ENCODE data around the gene PLGRKT. TPM values are rescaled to one million over a fixed set of nuclear protein-coding genes. Genes with fewer than 3 reads are reported as not detected.
"Not testable (repeated sequence)": the region's sequence is repeated elsewhere in the genome, so short reads cannot be mapped to it uniquely, and the experiment has no call there.

Gene PLGRKT
- total and polyA plus RNA-seq, 4 donors = 11.7 to 28.4 (median 22.2) TPM

DNA sequence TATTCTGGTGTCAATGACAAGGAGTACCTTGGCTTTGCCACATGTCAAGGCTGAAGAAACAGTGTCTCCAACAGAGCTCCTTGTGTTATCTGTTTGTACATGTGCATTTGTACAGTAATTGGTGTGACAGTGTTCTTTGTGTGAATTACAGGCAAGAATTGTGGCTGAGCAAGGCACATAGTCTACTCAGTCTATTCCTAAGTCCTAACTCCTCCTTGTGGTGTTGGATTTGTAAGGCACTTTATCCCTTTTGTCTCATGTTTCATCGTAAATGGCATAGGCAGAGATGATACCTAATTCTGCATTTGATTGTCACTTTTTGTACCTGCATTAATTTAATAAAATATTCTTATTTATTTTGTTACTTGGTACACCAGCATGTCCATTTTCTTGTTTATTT lies 32.4 kb upstream of the PLGRKT start:
- Histone ChIP-seq H3K9me3 (ENCODE audit: control insufficient read depth in 4 of 4, insufficient read depth in 3 of 4, low read length in 3 of 4) (no peaks in the 10 kb centered on the region), H3K4me1 (ENCODE audit: control insufficient read depth in 5 of 5, insufficient read depth in 5 of 5, low read length in 5 of 5) (no peaks in the 10 kb centered on the region), H3K27me3 (ENCODE audit: control insufficient read depth in 3 of 3, insufficient read depth in 3 of 3, low read length in 2 of 3) (no peaks in the 10 kb centered on the region), H3K36me3 (ENCODE audit: control insufficient read depth in 4 of 4, insufficient read depth in 4 of 4, low read length in 4 of 4) (peaks cover 0 to 18% (median 4%) of the 10 kb centered on the region in 4 donors), H3K9ac (ENCODE audit: insufficient read depth in 1 of 2, low read length in 2 of 2) (no peak overlapping the region), H3K4me3 (no peak overlapping the region), H3K27ac (ENCODE audit: low read depth in 1 of 2, low read length in 1 of 2) (no peak overlapping the region)
- ATAC-seq (ENCODE audit: insufficient read depth, low FRiP score) (no peak), DNase-seq (no peak)
- WGBS, 2 donors = 86 to 87% methylated on average over 1 of the region's 1 CpG
- TF ChIP-seq, protein P1, sequence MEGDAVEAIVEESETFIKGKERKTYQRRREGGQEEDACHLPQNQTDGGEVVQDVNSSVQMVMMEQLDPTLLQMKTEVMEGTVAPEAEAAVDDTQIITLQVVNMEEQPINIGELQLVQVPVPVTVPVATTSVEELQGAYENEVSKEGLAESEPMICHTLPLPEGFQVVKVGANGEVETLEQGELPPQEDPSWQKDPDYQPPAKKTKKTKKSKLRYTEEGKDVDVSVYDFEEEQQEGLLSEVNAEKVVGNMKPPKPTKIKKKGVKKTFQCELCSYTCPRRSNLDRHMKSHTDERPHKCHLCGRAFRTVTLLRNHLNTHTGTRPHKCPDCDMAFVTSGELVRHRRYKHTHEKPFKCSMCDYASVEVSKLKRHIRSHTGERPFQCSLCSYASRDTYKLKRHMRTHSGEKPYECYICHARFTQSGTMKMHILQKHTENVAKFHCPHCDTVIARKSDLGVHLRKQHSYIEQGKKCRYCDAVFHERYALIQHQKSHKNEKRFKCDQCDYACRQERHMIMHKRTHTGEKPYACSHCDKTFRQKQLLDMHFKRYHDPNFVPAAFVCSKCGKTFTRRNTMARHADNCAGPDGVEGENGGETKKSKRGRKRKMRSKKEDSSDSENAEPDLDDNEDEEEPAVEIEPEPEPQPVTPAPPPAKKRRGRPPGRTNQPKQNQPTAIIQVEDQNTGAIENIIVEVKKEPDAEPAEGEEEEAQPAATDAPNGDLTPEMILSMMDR (IDR thresholded peaks at IDR 0.05; ENCODE audit: control extremely low read depth, extremely low read depth) = no peak

DNA sequence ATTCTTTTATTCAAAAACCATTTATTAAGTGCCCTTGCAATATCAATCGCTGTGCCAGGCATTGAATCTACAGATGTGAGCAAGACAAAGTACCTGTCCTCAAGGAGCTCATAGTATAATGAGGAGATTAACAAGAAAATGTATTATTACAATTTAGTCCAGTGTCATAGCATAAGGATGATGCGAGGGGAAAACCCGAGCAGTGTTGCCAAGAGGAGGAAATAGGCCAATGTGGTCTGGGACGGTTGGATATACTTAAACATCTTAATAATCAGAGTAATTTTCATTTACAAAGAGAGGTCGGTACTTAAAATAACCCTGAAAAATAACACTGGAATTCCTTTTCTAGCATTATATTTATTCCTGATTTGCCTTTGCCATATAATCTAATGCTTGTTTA lies 31.1 kb upstream of the PLGRKT start:
- no peaks in the 10 kb centered on the region for H3K27me3 ChIP-seq (ENCODE audit: control insufficient read depth in 3 of 3, insufficient read depth in 3 of 3, low read length in 2 of 3)
- 70 to 82% methylated on average over 5 of the region's 5 CpGs for WGBS, 2 donors
- DNase-seq (no peak), ATAC-seq (ENCODE audit: insufficient read depth, low FRiP score) (no peak)
- TF ChIP-seq, protein P1 (IDR thresholded peaks at IDR 0.05; ENCODE audit: control extremely low read depth, extremely low read depth) = no peak
- H3K9me3 ChIP-seq (ENCODE audit: control insufficient read depth in 4 of 4, insufficient read depth in 3 of 4, low read length in 3 of 4) = no peaks in the 10 kb centered on the region
- no peak overlapping the region for H3K27ac ChIP-seq (ENCODE audit: low read depth in 1 of 2, low read length in 1 of 2)
- H3K9ac ChIP-seq (ENCODE audit: insufficient read depth in 1 of 2, low read length in 2 of 2) = no peak overlapping the region
- peaks cover 0 to 24% (median 5%) of the 10 kb centered on the region in 4 donors for H3K36me3 ChIP-seq (ENCODE audit: control insufficient read depth in 4 of 4, insufficient read depth in 4 of 4, low read length in 4 of 4)
- no peaks in the 10 kb centered on the region for H3K4me1 ChIP-seq (ENCODE audit: control insufficient read depth in 5 of 5, insufficient read depth in 5 of 5, low read length in 5 of 5)
- H3K4me3 ChIP-seq = no peak overlapping the region

DNA sequence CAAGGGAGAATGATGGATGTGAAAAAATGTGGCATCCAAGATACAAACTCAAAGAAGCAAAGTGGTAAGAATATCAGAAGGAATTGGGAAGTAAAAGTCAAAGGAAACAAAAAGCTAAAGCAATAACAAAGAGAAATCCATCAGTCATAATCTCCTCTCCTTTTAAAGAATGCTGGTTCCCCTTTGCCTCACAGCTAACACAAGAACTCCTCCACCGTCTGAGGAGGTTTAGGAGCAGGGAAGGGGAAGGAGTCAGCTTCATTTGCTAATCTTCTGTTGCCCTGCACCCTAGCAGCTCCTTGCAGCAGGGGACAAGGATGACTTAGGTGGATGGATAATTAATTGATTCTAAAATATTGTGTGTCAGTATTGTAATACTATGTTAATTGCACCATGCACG lies 29.0 kb upstream of the PLGRKT start:
- WGBS, 2 donors = 56 to 71% methylated on average over 2 of the region's 2 CpGs
- H3K4me3 ChIP-seq = no peak overlapping the region
- ATAC-seq (ENCODE audit: insufficient read depth, low FRiP score) (no peak), DNase-seq (no peak)
- TF ChIP-seq, protein P1 (IDR thresholded peaks at IDR 0.05; ENCODE audit: control extremely low read depth, extremely low read depth) = no peak
- H3K9ac ChIP-seq (ENCODE audit: insufficient read depth in 1 of 2, low read length in 2 of 2) = no peak overlapping the region
- H3K4me1 ChIP-seq (ENCODE audit: control insufficient read depth in 5 of 5, insufficient read depth in 5 of 5, low read length in 5 of 5) = no peaks in the 10 kb centered on the region
- no peak overlapping the region for H3K27ac ChIP-seq (ENCODE audit: low read depth in 1 of 2, low read length in 1 of 2)
- no peaks in the 10 kb centered on the region for H3K9me3 ChIP-seq (ENCODE audit: control insufficient read depth in 4 of 4, insufficient read depth in 3 of 4, low read length in 3 of 4)
- no peaks in the 10 kb centered on the region for H3K27me3 ChIP-seq (ENCODE audit: control insufficient read depth in 3 of 3, insufficient read depth in 3 of 3, low read length in 2 of 3)
- H3K36me3 ChIP-seq (ENCODE audit: control insufficient read depth in 4 of 4, insufficient read depth in 4 of 4, low read length in 4 of 4) = peaks cover 0 to 38% (median 6%) of the 10 kb centered on the region in 4 donors

DNA sequence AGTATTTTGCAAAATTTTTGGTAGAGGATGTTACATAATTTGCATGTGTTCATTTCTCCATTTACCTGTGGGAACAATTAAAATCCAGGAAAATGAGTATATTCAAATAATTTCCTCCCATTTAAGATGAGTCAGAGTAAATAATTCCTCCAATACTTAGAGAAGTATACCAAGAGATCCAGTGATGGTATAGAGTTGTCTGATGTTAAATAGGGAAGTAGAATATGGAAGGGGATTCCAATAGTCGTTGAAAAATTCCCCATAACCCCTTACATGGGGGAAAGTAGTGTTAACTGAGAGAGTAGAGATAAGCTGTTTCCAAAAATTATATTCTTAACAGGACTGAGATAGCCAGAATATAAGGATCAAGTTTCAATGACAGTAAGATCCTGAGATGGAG lies 28.3 kb upstream of the PLGRKT start:
- Histone ChIP-seq H3K36me3 (ENCODE audit: control insufficient read depth in 4 of 4, insufficient read depth in 4 of 4, low read length in 4 of 4) (peaks cover 0 to 38% (median 6%) of the 10 kb centered on the region in 4 donors), H3K9me3 (ENCODE audit: control insufficient read depth in 4 of 4, insufficient read depth in 3 of 4, low read length in 3 of 4) (no peaks in the 10 kb centered on the region)
- 69 to 71% methylated on average over 1 of the region's 1 CpG for WGBS, 2 donors

DNA sequence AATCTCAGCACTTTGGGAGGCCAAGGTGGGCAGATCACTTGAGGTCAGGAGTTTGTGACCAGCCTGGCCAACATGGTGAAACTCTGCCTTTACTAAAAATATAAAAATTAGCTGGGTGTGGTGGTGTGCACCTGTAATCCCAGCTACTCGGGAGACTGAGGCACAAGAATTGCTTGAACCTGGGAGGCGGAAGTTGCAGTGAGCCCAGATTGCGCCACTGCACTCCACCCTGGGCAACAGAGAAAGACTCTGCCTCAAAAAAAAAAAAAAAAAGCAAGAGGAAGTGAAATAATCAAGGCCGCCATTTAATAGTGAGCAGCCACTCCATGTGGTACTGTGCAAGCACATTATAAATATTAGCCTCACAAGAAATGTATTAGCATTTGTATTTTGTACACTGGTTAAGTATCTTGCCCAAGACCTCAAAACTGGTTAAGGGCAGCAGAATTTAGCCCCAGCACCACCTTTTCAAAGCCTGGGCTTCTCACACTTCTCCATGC lies 27.2 kb upstream of the PLGRKT start:
- 51 to 83% methylated on average over 4 of the region's 4 CpGs for WGBS, 2 donors
- H3K4me3 ChIP-seq = not testable (repeated sequence)
- H3K36me3 ChIP-seq (ENCODE audit: control insufficient read depth in 4 of 4, insufficient read depth in 4 of 4, low read length in 4 of 4) = peaks cover 0 to 38% (median 5%) of the 10 kb centered on the region in 4 donors

More for the DNA sequence above, 28.3 kb upstream of the PLGRKT start:
- no peaks in the 10 kb centered on the region for H3K4me1 ChIP-seq (ENCODE audit: control insufficient read depth in 5 of 5, insufficient read depth in 5 of 5, low read length in 5 of 5)
- H3K9ac ChIP-seq (ENCODE audit: insufficient read depth in 1 of 2, low read length in 2 of 2) = no peak overlapping the region
- H3K4me3 ChIP-seq = no peak overlapping the region
- DNase-seq (no peak), ATAC-seq (ENCODE audit: insufficient read depth, low FRiP score) (no peak)
- TF ChIP-seq, protein P1 (IDR thresholded peaks at IDR 0.05; ENCODE audit: control extremely low read depth, extremely low read depth) = no peak
- H3K27ac ChIP-seq (ENCODE audit: low read depth in 1 of 2, low read length in 1 of 2) = no peak overlapping the region
- no peaks in the 10 kb centered on the region for H3K27me3 ChIP-seq (ENCODE audit: control insufficient read depth in 3 of 3, insufficient read depth in 3 of 3, low read length in 2 of 3)

More for the DNA sequence above, 27.2 kb upstream of the PLGRKT start:
- not testable (repeated sequence) for H3K4me1 ChIP-seq (ENCODE audit: control insufficient read depth in 5 of 5, insufficient read depth in 5 of 5, low read length in 5 of 5); H3K9ac ChIP-seq (ENCODE audit: insufficient read depth in 1 of 2, low read length in 2 of 2); H3K9me3 ChIP-seq (ENCODE audit: control insufficient read depth in 4 of 4, insufficient read depth in 3 of 4, low read length in 3 of 4); H3K27ac ChIP-seq (ENCODE audit: low read depth in 1 of 2, low read length in 1 of 2); H3K27me3 ChIP-seq (ENCODE audit: control insufficient read depth in 3 of 3, insufficient read depth in 3 of 3, low read length in 2 of 3); DNase-seq; ATAC-seq (ENCODE audit: insufficient read depth, low FRiP score)
